Parathyroid adenoma (tissue), 2 donors: ENCODE results near the gene QSOX2.

Experiments
- H2AFZ ChIP-seq: fragments of 300-600 bp; sonication (generic); one replicate; pipeline ENCODE4 v1.7.0; 2017; ENCODE audit warnings: antibody characterized with exemption, mild to moderate bottlenecking
- H3K27ac ChIP-seq: fragments of 300-600 bp; sonication (generic); one replicate; pipeline ENCODE4 v1.7.0; 2017
- H3K27me3 ChIP-seq: fragments of 300-600 bp; sonication (generic); one replicate; pipeline ENCODE4 v1.7.0; 2017; ENCODE audit warnings: low read length; ENCODE audit not compliant: control insufficient read depth, insufficient read depth
- H3K36me3 ChIP-seq: fragments of 300-600 bp; sonication (generic); one replicate; pipeline ENCODE4 v1.7.0; 2017; ENCODE audit warnings: low read length; ENCODE audit not compliant: control insufficient read depth, insufficient read depth
- H3K4me1 ChIP-seq: fragments of 300-600 bp; sonication (generic); one replicate; pipeline ENCODE4 v1.7.0; 2017; ENCODE audit warnings: control low read depth
- H3K4me2 ChIP-seq: fragments of 300-600 bp; sonication (generic); one replicate; pipeline ENCODE4 v1.7.0; 2017; ENCODE audit warnings: low read length
- H3K4me3 ChIP-seq: fragments of 300-600 bp; sonication (generic); one replicate; pipeline ENCODE4 v1.7.0; 2017; ENCODE audit warnings: low read depth, low read length
- H3K79me2 ChIP-seq: fragments of 300-600 bp; sonication (generic); one replicate; pipeline ENCODE4 v1.7.0; 2017; ENCODE audit warnings: control low read depth
- H3K9ac ChIP-seq: fragments of 300-600 bp; sonication (generic); one replicate; pipeline ENCODE4 v1.7.0; 2017; ENCODE audit warnings: mild to moderate bottlenecking
- H3K9me3 ChIP-seq: fragments of 300-600 bp; sonication (generic); one replicate; pipeline ENCODE4 v1.7.0; 2017; ENCODE audit warnings: low read length; ENCODE audit not compliant: control insufficient read depth
- TF ChIP-seq, protein P1 (sequence below): fragments of 300-600 bp; sonication (generic); IDR thresholded peaks from one replicate; pipeline ENCODE4 v1.7.0; 2017; ENCODE audit warnings: antibody characterized with exemption, mild to moderate bottlenecking
- donor health status: primary hyperparathyroidism.

QSOX2 gene, protein sequence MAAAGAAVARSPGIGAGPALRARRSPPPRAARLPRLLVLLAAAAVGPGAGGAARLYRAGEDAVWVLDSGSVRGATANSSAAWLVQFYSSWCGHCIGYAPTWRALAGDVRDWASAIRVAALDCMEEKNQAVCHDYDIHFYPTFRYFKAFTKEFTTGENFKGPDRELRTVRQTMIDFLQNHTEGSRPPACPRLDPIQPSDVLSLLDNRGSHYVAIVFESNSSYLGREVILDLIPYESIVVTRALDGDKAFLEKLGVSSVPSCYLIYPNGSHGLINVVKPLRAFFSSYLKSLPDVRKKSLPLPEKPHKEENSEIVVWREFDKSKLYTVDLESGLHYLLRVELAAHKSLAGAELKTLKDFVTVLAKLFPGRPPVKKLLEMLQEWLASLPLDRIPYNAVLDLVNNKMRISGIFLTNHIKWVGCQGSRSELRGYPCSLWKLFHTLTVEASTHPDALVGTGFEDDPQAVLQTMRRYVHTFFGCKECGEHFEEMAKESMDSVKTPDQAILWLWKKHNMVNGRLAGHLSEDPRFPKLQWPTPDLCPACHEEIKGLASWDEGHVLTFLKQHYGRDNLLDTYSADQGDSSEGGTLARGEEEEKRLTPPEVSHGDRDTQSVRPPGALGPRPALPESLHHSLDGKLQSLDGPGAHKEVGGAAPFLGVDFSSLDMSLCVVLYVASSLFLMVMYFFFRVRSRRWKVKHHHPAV

DNA sequence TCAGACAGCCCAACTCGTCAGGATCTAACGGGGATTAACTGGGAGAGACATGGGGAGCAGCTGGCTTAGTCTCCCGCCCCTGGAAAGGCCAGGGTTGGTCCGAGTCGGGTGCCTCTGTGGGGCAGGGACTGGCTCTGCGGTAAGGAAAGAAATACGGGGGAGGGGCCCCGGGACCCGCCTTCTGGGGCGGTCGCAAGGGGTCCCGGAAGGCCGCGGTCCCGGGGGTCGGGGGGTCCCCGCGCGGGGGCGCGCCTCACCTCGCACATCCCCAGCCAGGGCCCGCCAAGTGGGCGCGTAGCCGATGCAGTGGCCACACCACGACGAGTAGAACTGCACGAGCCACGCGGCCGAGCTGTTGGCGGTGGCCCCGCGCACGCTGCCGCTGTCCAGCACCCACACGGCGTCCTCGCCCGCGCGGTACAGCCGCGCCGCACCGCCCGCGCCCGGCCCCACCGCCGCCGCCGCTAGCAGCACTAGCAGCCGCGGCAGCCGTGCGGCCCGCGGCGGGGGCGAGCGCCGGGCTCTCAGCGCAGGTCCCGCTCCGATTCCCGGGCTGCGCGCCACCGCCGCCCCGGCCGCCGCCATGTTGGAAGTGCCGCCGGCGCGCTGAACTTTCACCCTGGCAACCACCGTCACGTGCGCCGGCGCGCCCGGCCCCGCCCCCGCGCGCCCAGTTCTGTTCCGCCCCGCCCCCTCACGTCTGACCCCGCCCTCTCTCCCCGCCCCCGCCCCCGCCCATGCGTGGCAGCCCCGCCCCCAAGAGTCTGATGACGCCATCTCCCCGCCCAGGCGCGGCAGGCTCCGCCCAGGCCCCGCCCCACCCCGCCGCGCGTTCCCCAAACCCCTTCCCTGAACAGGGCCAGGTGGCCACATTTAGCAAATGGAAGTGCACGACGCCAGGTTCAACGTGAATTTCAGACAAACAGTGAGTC, at the start of gene QSOX2:
Gene QSOX2 (minus strand): TSS at position 594 of the 932 bp plus-strand sequence. CDS start 9 bp downstream, at position 585.
- no peaks in the 10 kb centered on the region for H3K36me3 ChIP-seq
- peak within 1 kb of the TSS; percentile 57 for H3K4me3 ChIP-seq
- peak within 1 kb of the TSS; percentile 70 for H3K4me2 ChIP-seq
- no peak within 1 kb of the TSS for H3K9ac ChIP-seq
- peaks cover 12% of the 10 kb centered on the region for H3K4me1 ChIP-seq
- H3K27ac ChIP-seq, result no peak within 1 kb of the TSS
- H3K9me3 ChIP-seq, result no peaks in the 10 kb centered on the region
- no peaks in the 10 kb centered on the region for H3K27me3 ChIP-seq
- TF ChIP-seq, protein P1, sequence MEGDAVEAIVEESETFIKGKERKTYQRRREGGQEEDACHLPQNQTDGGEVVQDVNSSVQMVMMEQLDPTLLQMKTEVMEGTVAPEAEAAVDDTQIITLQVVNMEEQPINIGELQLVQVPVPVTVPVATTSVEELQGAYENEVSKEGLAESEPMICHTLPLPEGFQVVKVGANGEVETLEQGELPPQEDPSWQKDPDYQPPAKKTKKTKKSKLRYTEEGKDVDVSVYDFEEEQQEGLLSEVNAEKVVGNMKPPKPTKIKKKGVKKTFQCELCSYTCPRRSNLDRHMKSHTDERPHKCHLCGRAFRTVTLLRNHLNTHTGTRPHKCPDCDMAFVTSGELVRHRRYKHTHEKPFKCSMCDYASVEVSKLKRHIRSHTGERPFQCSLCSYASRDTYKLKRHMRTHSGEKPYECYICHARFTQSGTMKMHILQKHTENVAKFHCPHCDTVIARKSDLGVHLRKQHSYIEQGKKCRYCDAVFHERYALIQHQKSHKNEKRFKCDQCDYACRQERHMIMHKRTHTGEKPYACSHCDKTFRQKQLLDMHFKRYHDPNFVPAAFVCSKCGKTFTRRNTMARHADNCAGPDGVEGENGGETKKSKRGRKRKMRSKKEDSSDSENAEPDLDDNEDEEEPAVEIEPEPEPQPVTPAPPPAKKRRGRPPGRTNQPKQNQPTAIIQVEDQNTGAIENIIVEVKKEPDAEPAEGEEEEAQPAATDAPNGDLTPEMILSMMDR, result no peak
- H2AFZ ChIP-seq, result peak within 1 kb of the TSS; percentile 46
- peaks cover 22% of the 10 kb centered on the region for H3K79me2 ChIP-seq

DNA sequence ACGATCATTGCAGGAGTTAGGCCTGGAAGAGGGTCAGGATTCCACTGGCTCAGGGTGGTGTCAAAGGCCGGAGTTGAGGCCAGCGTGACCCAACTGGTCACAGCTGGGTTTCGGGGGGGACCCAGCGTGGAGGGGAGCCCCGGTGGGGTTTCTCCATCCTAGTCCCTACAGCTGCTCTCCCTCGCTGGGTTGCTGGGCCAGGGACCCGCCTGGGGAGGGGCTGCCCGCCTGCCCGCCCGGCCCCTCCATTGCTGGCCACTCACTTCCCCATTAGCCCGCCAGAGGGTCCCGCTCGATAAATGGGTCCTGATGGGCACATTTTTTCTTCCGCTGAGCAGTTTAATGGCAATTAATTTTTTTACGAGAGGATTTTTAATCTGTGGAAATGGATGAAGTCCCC, 49.4 kb upstream of the QSOX2 start:
- TF ChIP-seq, protein P1, result no peak
- no peaks in the 10 kb centered on the region for H3K9me3 ChIP-seq
- no peaks in the 10 kb centered on the region for H3K36me3 ChIP-seq
- H3K79me2 ChIP-seq, result no peaks in the 10 kb centered on the region
- no peaks in the 10 kb centered on the region for H3K27me3 ChIP-seq
- no peak overlapping the region for H3K9ac ChIP-seq
- H3K4me3 ChIP-seq, result no peak overlapping the region
- no peak overlapping the region for H2AFZ ChIP-seq
- no peak overlapping the region for H3K4me2 ChIP-seq
- no peaks in the 10 kb centered on the region for H3K4me1 ChIP-seq
- H3K27ac ChIP-seq, result no peak overlapping the region

DNA sequence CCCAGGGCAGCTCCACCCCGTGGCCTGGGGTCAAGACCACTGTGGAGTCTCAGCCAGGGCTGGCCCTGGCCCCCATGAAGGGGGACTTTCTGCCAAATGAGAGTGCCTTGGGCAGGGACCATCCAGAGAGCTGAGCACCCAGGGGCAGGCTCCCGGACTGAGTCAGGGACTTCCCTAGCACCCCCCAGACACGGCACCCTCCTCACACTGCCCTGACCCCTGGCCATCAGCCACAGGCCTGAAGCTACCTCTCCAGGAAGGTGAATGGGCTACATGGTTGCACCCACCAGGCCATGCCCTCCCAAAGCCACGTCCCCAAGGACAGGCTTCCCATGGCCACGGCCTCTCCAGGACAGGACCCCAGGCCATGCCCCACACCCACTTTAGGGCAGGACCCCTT, 48.8 kb upstream of the QSOX2 start:
- H3K4me2 ChIP-seq, result no peak overlapping the region
- no peaks in the 10 kb centered on the region for H3K36me3 ChIP-seq
- H3K9ac ChIP-seq, result no peak overlapping the region
- TF ChIP-seq, protein P1, result no peak
- no peak overlapping the region for H2AFZ ChIP-seq
- H3K27me3 ChIP-seq, result no peaks in the 10 kb centered on the region
- H3K27ac ChIP-seq, result no peak overlapping the region
- no peaks in the 10 kb centered on the region for H3K9me3 ChIP-seq
- no peaks in the 10 kb centered on the region for H3K79me2 ChIP-seq
- no peaks in the 10 kb centered on the region for H3K4me1 ChIP-seq
- no peak overlapping the region for H3K4me3 ChIP-seq

DNA sequence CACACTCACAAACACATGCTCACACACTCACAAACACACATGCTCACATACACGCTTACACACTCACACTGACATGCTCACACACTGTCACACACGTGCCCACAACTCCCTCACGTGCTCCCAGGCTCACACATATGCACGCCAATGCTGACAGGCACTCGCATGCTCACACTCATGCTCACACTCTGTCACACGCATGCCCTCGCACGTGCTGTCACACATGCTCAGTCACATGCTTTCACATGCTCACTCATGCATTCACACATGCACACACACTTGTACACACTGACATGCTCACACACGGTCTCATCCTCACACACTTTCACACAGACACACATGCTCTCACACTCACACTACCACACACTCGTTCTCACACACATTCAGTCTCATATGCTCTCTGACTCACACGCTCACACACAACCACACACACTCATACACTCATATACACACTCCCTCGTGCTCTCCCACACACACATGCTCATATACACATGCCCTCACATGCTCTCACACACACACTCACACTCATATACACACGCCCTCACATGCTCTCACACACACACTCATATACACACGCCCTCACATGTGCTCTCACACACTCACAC, 48.0 kb upstream of the QSOX2 start:
- Histone ChIP-seq H2AFZ (no peak overlapping the region), H3K79me2 (no peaks in the 10 kb centered on the region), H3K27me3 (no peaks in the 10 kb centered on the region), H3K4me3 (no peak overlapping the region), H3K9ac (no peak overlapping the region), H3K27ac (no peak overlapping the region), H3K4me1 (no peaks in the 10 kb centered on the region), H3K4me2 (no peak overlapping the region), H3K9me3 (no peaks in the 10 kb centered on the region), H3K36me3 (no peaks in the 10 kb centered on the region)
- TF ChIP-seq, protein P1, result no peak
